GM23248 (cell line): ENCODE results near the gene NRG3. TPM values are rescaled to one million over a fixed set of nuclear protein-coding genes. Genes with fewer than 3 reads are reported as not detected.

Source experiments
- DNase-seq: peaks from one replicate; pipeline ENCODE4 v3.0.0-alpha.2; 2015
- H2AFZ ChIP-seq: fragments of 200-600 bp; sonication (generic); 2 replicates; pipeline ENCODE4 v1.6.1; 2016; ENCODE audit warnings: antibody characterized with exemption
- H3F3A ChIP-seq: fragments of 200-600 bp; sonication (generic); 2 replicates; pipeline ENCODE4 v1.6.1; 2016; ENCODE audit warnings: mild to moderate bottlenecking, antibody characterized with exemption, mixed run types; ENCODE audit not compliant: insufficient read depth
- H3K27ac ChIP-seq: fragments of 200-600 bp; sonication (generic); 2 replicates; pipeline ENCODE4 v1.5.1; 2016; ENCODE audit warnings: mild to moderate bottlenecking
- H3K27me3 ChIP-seq: fragments of 200-600 bp; sonication (generic); replicated peaks from 2 replicates; pipeline ENCODE4 v1.6.1; 2016; ENCODE audit warnings: mild to moderate bottlenecking; ENCODE audit not compliant: insufficient read depth
- H3K36me3 ChIP-seq: fragments of 200-600 bp; sonication (generic); 2 replicates; pipeline ENCODE4 v1.6.1; 2016; ENCODE audit warnings: low read depth, mild to moderate bottlenecking
- H3K4me1 ChIP-seq: fragments of 200-600 bp; sonication (generic); 2 replicates; pipeline ENCODE4 v1.6.1; 2016; ENCODE audit warnings: mild to moderate bottlenecking; ENCODE audit not compliant: insufficient read depth
- H3K4me2 ChIP-seq: fragments of 200-600 bp; sonication (generic); one replicate; pipeline ENCODE4 v1.6.1; 2016; ENCODE audit warnings: mild to moderate bottlenecking; ENCODE audit not compliant: unreplicated experiment
- H3K4me3 ChIP-seq: fragments of 200-600 bp; sonication (generic); 2 replicates; pipeline ENCODE4 v1.5.1; 2016; ENCODE audit warnings: mild to moderate bottlenecking
- H3K79me2 ChIP-seq: fragments of 200-600 bp; sonication (generic); 2 replicates; pipeline ENCODE4 v1.6.1; 2016; ENCODE audit warnings: mild to moderate bottlenecking; ENCODE audit not compliant: insufficient read depth
- H3K9ac ChIP-seq: fragments of 200-600 bp; sonication (generic); 2 replicates; pipeline ENCODE4 v1.6.1; 2016; ENCODE audit warnings: mild to moderate bottlenecking
- H3K9me2 ChIP-seq: fragments of 200-600 bp; sonication (generic); 2 replicates; pipeline ENCODE4 v1.6.1; 2016; ENCODE audit warnings: mixed run types, mild to moderate bottlenecking, moderate library complexity; ENCODE audit not compliant: insufficient read depth
- H3K9me3 ChIP-seq: fragments of 200-600 bp; sonication (generic); one replicate; pipeline ENCODE4 v1.6.1; 2017; ENCODE audit warnings: low read depth
- H4K20me1 ChIP-seq: fragments of 200-600 bp; sonication (generic); 2 replicates; pipeline ENCODE4 v1.6.0; 2016; ENCODE audit not compliant: insufficient read depth
- EZH2 ChIP-seq: fragments of 200-600 bp; sonication (generic); IDR thresholded peaks from 2 replicates; pipeline ENCODE4 v1.6.1; 2018; ENCODE audit warnings: antibody characterized with exemption, mild to moderate bottlenecking; ENCODE audit not compliant: insufficient read depth, poor library complexity, severe bottlenecking
- EZH2phosphoT487 ChIP-seq: fragments of 200-600 bp; sonication (generic); IDR thresholded peaks from 2 replicates; pipeline ENCODE4 v1.6.1; 2018; ENCODE audit warnings: antibody characterized with exemption, moderate library complexity, mild to moderate bottlenecking, low read depth; ENCODE audit not compliant: insufficient read depth
- WGBS, 2 experiments: methylation state at CpG; one replicate each; pipeline ENCODE4 v1.1.6; 2015 to 2017; ENCODE audit warnings: low lambda C conversion rate in 2 of 2, low coverage in 1 of 2; ENCODE audit errors: missing lambda C conversion rate in 2 of 2; 5-methylcytosine and 5-hydroxymethylcytosine counted together
- in situ Hi-C: fragments of 300-500 bp; cut with MboI; formaldehyde crosslinking; loops from 2 replicates; pipeline ENCODE4 v1.15.0; 2020
- polyA plus RNA-seq: library from polyadenylated mRNA; unstranded; fragments of >200 nt; fragmentation: Nextera tagmentation; extraction: Ambion mirVana; gene quantifications from 2 replicates; pipeline ENCODE4 v1.2.1, GENCODE V29; 2016
- total RNA-seq: library from RNA; depleted of rRNA; stranded (reverse); fragments of >200 nt; shearing (Covaris generic); gene quantifications from 2 replicates; pipeline ENCODE4 v1.2.3, GENCODE V29; 2014

The NRG3 gene
- total and polyA plus RNA-seq, 2 experiments from 2014 or later, result not detected

- H3K9me3 ChIP-seq, result no peaks in the 10 kb centered on the region
- H2AFZ ChIP-seq, result no peak overlapping the region
- H3K4me1 ChIP-seq, result no peaks in the 10 kb centered on the region
- 64 to 71% methylated on average over 2 of the region's 2 CpGs for WGBS, 2 experiments
- in situ Hi-C loops, result no loop called here
- DNase-seq, result no peak
- H3K4me2 ChIP-seq, result no peak overlapping the region
- no peaks in the 10 kb centered on the region for H3K79me2 ChIP-seq
- H3K9ac ChIP-seq, result no peak overlapping the region
- H3K27me3 ChIP-seq, result no peaks in the 10 kb centered on the region
- H4K20me1 ChIP-seq, result no peaks in the 10 kb centered on the region
- TF ChIP-seq EZH2phosphoT487 (no peak), EZH2 (no peak)
- no peak overlapping the region for H3K27ac ChIP-seq
- no peaks in the 10 kb centered on the region for H3K36me3 ChIP-seq
- no peak overlapping the region for H3K4me3 ChIP-seq
- H3F3A ChIP-seq, result no peaks in the 10 kb centered on the region
- no peaks in the 10 kb centered on the region for H3K9me2 ChIP-seq
Measured at GRCh38 chr10:82934947-82935346, 1060.0 kb downstream of the NRG3 start.

GRCh38 chr10:82938331-82938730, 1063.3 kb downstream of the NRG3 start:
- DNase-seq, result no peak
- no peaks in the 10 kb centered on the region for H3K4me1 ChIP-seq

GRCh38 chr10:82942286-82943099, 1067.5 kb downstream of the NRG3 start:
- in situ Hi-C loops, result no loop called here
- Histone ChIP-seq H3K27me3 (no peaks in the 10 kb centered on the region), H3K9me2 (no peaks in the 10 kb centered on the region), H3K27ac (no peak overlapping the region), H2AFZ (no peak overlapping the region), H3K4me3 (no peak overlapping the region), H3K9ac (no peak overlapping the region), H3K9me3 (no peaks in the 10 kb centered on the region), H3K4me1 (no peaks in the 10 kb centered on the region), H3K4me2 (no peak overlapping the region), H3K79me2 (no peaks in the 10 kb centered on the region), H3K36me3 (no peaks in the 10 kb centered on the region), H4K20me1 (no peaks in the 10 kb centered on the region), H3F3A (no peaks in the 10 kb centered on the region)
- 29 to 45% methylated on average over 3 of the region's 3 CpGs for whole genome bisulfite sequencing, 2 experiments
- peak; percentile 37 for DNase-seq
- TF ChIP-seq EZH2phosphoT487 (no peak), EZH2 (no peak)

More at GRCh38 chr10:82938331-82938730, 1063.3 kb downstream of the NRG3 start:
- no peaks in the 10 kb centered on the region for H3F3A ChIP-seq
- H3K79me2 ChIP-seq, result no peaks in the 10 kb centered on the region
- H3K27ac ChIP-seq, result no peak overlapping the region
- TF ChIP-seq EZH2phosphoT487 (no peak), EZH2 (no peak)
- in situ Hi-C loops, result no loop called here
- no peak overlapping the region for H3K9ac ChIP-seq
- no peaks in the 10 kb centered on the region for H4K20me1 ChIP-seq
- H3K9me3 ChIP-seq, result no peaks in the 10 kb centered on the region
- no peaks in the 10 kb centered on the region for H3K9me2 ChIP-seq
- H3K36me3 ChIP-seq, result no peaks in the 10 kb centered on the region
- 27 to 43% methylated on average over 4 of the region's 4 CpGs for WGBS, 2 experiments
- H2AFZ ChIP-seq, result no peak overlapping the region
- no peak overlapping the region for H3K4me3 ChIP-seq
- H3K4me2 ChIP-seq, result no peak overlapping the region
- no peaks in the 10 kb centered on the region for H3K27me3 ChIP-seq

GRCh38 chr10:82943142-82943541, 1068.1 kb downstream of the NRG3 start:
- no peak for DNase-seq
- no peak for TF ChIP-seq EZH2phosphoT487
- TF ChIP-seq EZH2, result no peak
- H3K4me3 ChIP-seq, result no peak overlapping the region
- no peaks in the 10 kb centered on the region for H3K36me3 ChIP-seq
- WGBS, 2 experiments, result 19 to 23% methylated on average over 3 of the region's 3 CpGs
- H3K4me2 ChIP-seq, result no peak overlapping the region
- H2AFZ ChIP-seq, result no peak overlapping the region
- H3K9ac ChIP-seq, result no peak overlapping the region
- H3K27ac ChIP-seq, result no peak overlapping the region
- in situ Hi-C loops, result no loop called here
- H3F3A ChIP-seq, result no peaks in the 10 kb centered on the region
- H3K4me1 ChIP-seq, result no peaks in the 10 kb centered on the region
- no peaks in the 10 kb centered on the region for H3K9me3 ChIP-seq
- no peaks in the 10 kb centered on the region for H4K20me1 ChIP-seq
- H3K27me3 ChIP-seq, result no peaks in the 10 kb centered on the region
- H3K79me2 ChIP-seq, result no peaks in the 10 kb centered on the region
- H3K9me2 ChIP-seq, result no peaks in the 10 kb centered on the region
